GM19239 (cell line): ENCODE measurements around the gene TWF2.

Source experiments
- DNase-seq: peaks from one replicate; pipeline ENCODE4 v3.0.0; 2011; ENCODE audit warnings: low spot score; ENCODE audit not compliant: insufficient read length
- FAIRE-seq: peaks from 2 replicates; lab custom pipeline; 2011; peaks lifted over from hg19 to GRCh38; lab: Jason Lieb, UNC

TWF2 gene

GRCh38 chr3:52226229-52226817 lies 12.6 kb downstream of the TWF2 start:
- FAIRE-seq (peak; percentile 80), DNase-seq (no peak)

GRCh38 chr3:52225452-52226228 lies 13.3 kb downstream of the TWF2 start, which contains the start of gene TLR9:
TLR9 (minus strand) TSS chr3:52225645; CDS start chr3:52225529, 116 bp downstream.
- FAIRE-seq (peak; percentile 95), DNase-seq (peak; percentile 80)

GRCh38 chr3:52223449-52224408 lies 15.2 kb downstream of the TWF2 start:
- DNase-seq: no peak
- FAIRE-seq: no peak

GRCh38 chr3:52222319-52223221 lies 16.4 kb downstream of the TWF2 start:
- no peak for FAIRE-seq
- no peak for DNase-seq

- FAIRE-seq: no peak
- no peak for DNase-seq
Measured at GRCh38 chr3:52221563-52222318, 17.2 kb downstream of the TWF2 start.

GRCh38 chr3:52221141-52221562 lies 17.8 kb downstream of the TWF2 start:
- FAIRE-seq (no peak), DNase-seq (no peak)

GRCh38 chr3:52220380-52221026 lies 18.5 kb downstream of the TWF2 start:
- FAIRE-seq: peak; percentile 88

GRCh38 chr3:52218937-52219650 lies 19.9 kb downstream of the TWF2 start:
- peak; percentile 8 for FAIRE-seq
- no peak for DNase-seq

More at GRCh38 chr3:52220380-52221026, 18.5 kb downstream of the TWF2 start:
- peak; percentile 78 for DNase-seq

- no peak for DNase-seq
- FAIRE-seq: no peak
Measured at GRCh38 chr3:52218454-52218853, 20.5 kb downstream of the TWF2 start.

GRCh38 chr3:52218026-52218425 lies 20.9 kb downstream of the TWF2 start:
- DNase-seq (no peak), FAIRE-seq (peak; percentile 8)

- FAIRE-seq (no peak), DNase-seq (no peak)
Measured at GRCh38 chr3:52217409-52217805, 21.6 kb downstream of the TWF2 start.

- no peak for FAIRE-seq
- DNase-seq: no peak
Measured at GRCh38 chr3:52216585-52217408, 22.2 kb downstream of the TWF2 start.

- FAIRE-seq (no peak), DNase-seq (no peak)
Measured at GRCh38 chr3:52215351-52215750, 23.6 kb downstream of the TWF2 start.

GRCh38 chr3:52213901-52214300 lies 25.1 kb downstream of the TWF2 start:
- FAIRE-seq (no peak), DNase-seq (no peak)

GRCh38 chr3:52213005-52213404 lies 26.0 kb downstream of the TWF2 start:
- FAIRE-seq (no peak), DNase-seq (no peak)

- FAIRE-seq (no peak), DNase-seq (no peak)
Measured at GRCh38 chr3:52211268-52211891, 27.6 kb downstream of the TWF2 start.
